ENCODE data around the gene EXD2. TPM values are rescaled to one million over a fixed set of nuclear protein-coding genes. Genes with fewer than 3 reads are reported as not detected.

EXD2 gene
- total RNA-seq, 1 experiment from 2014 or later = 9.5 TPM

GRCh38 chr14:69234106-69234505 lies 42.8 kb downstream of the EXD2 start:
- no peak for ATAC-seq
- TF ChIP-seq, protein P1, sequence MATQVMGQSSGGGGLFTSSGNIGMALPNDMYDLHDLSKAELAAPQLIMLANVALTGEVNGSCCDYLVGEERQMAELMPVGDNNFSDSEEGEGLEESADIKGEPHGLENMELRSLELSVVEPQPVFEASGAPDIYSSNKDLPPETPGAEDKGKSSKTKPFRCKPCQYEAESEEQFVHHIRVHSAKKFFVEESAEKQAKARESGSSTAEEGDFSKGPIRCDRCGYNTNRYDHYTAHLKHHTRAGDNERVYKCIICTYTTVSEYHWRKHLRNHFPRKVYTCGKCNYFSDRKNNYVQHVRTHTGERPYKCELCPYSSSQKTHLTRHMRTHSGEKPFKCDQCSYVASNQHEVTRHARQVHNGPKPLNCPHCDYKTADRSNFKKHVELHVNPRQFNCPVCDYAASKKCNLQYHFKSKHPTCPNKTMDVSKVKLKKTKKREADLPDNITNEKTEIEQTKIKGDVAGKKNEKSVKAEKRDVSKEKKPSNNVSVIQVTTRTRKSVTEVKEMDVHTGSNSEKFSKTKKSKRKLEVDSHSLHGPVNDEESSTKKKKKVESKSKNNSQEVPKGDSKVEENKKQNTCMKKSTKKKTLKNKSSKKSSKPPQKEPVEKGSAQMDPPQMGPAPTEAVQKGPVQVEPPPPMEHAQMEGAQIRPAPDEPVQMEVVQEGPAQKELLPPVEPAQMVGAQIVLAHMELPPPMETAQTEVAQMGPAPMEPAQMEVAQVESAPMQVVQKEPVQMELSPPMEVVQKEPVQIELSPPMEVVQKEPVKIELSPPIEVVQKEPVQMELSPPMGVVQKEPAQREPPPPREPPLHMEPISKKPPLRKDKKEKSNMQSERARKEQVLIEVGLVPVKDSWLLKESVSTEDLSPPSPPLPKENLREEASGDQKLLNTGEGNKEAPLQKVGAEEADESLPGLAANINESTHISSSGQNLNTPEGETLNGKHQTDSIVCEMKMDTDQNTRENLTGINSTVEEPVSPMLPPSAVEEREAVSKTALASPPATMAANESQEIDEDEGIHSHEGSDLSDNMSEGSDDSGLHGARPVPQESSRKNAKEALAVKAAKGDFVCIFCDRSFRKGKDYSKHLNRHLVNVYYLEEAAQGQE (IDR thresholded peaks at IDR 0.05; ENCODE audit: insufficient read depth in 1 of 2, low read depth in 2 of 2, low read length in 1 of 2) = no peak
- TF ChIP-seq TCF7L2 (IDR thresholded peaks at IDR 0.05; ENCODE audit: low read depth, low read length) = no peak
- TF ChIP-seq, protein P2, sequence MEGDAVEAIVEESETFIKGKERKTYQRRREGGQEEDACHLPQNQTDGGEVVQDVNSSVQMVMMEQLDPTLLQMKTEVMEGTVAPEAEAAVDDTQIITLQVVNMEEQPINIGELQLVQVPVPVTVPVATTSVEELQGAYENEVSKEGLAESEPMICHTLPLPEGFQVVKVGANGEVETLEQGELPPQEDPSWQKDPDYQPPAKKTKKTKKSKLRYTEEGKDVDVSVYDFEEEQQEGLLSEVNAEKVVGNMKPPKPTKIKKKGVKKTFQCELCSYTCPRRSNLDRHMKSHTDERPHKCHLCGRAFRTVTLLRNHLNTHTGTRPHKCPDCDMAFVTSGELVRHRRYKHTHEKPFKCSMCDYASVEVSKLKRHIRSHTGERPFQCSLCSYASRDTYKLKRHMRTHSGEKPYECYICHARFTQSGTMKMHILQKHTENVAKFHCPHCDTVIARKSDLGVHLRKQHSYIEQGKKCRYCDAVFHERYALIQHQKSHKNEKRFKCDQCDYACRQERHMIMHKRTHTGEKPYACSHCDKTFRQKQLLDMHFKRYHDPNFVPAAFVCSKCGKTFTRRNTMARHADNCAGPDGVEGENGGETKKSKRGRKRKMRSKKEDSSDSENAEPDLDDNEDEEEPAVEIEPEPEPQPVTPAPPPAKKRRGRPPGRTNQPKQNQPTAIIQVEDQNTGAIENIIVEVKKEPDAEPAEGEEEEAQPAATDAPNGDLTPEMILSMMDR (IDR thresholded peaks at IDR 0.05) = no peak
- TF ChIP-seq POLR2AphosphoS5 (IDR thresholded peaks at IDR 0.05; ENCODE audit: low read depth, low read length) = no peak
- no peak for TF ChIP-seq SIN3A (IDR thresholded peaks at IDR 0.05; ENCODE audit: borderline replicate concordance, insufficient read depth, low read depth, low read length)
- no peak for DNase-seq (ENCODE audit: low read depth, low spot score)
- intact Hi-C loops (cut with micrococcal nuclease; ENCODE audit: unreplicated experiment) (no loop called here), in situ Hi-C loops (cut with HindIII; ENCODE audit: low pct_unique_long_range_greater_than_20kb, low sequenced_read_pairs) (no loop called here)
- Histone ChIP-seq H3K4me3 (ENCODE audit: low read depth in 2 of 2, low read length in 2 of 2) (no peak overlapping the region), H3K27ac (ENCODE audit: low read length) (no peak overlapping the region), H3K27me3 (ENCODE audit: control insufficient read depth, insufficient read depth, low read length) (no peaks in the 10 kb centered on the region), H3K36me3 (ENCODE audit: control insufficient read depth, insufficient read depth, low read length) (no peaks in the 10 kb centered on the region), H3K4me1 (ENCODE audit: control insufficient read depth, insufficient read depth, low read length) (no peaks in the 10 kb centered on the region), H3K9me3 (ENCODE audit: control insufficient read depth, insufficient read depth, low read depth, low read length) (no peaks in the 10 kb centered on the region)
- ChIA-PET POLR2A (no interaction called here), CTCF (no interaction called here)
- BruUV-seq (replicated peaks) = no TSS peak

DNA sequence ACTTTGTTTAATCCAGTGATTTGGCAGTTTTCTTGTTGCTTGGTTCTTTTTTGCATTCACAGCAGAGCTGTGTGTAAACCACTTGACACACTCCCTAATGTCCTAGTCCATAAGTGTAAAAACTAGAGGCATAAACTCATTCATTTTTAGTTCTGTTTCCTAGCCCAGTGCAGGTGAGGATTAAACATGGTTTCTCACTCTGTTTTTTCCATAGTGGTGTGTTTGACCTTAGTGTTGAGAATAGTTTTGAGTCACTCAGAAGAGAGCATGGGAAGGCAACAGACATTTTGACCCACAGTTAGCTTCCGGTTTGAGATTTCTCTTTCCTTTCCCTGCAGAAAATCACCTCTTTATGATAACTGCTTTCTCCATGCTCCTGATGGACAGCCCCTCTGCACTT lies 44.4 kb downstream of the EXD2 start:
- Histone ChIP-seq H3K4me1 (ENCODE audit: control insufficient read depth, insufficient read depth, low read length) (no peaks in the 10 kb centered on the region), H3K27me3 (ENCODE audit: control insufficient read depth, insufficient read depth, low read length) (no peaks in the 10 kb centered on the region), H3K27ac (ENCODE audit: low read length) (no peak overlapping the region), H3K4me3 (ENCODE audit: low read depth in 2 of 2, low read length in 2 of 2) (no peak overlapping the region), H3K36me3 (ENCODE audit: control insufficient read depth, insufficient read depth, low read length) (no peaks in the 10 kb centered on the region), H3K9me3 (ENCODE audit: control insufficient read depth, insufficient read depth, low read depth, low read length) (no peaks in the 10 kb centered on the region)
- intact Hi-C loops (cut with micrococcal nuclease; ENCODE audit: unreplicated experiment) = no loop called here
- CTCF ChIA-PET = no interaction called here
- no TSS peak for BruUV-seq (replicated peaks)
- TF ChIP-seq, protein P2 (IDR thresholded peaks at IDR 0.05) = no peak
- TF ChIP-seq TCF7L2 (IDR thresholded peaks at IDR 0.05; ENCODE audit: low read depth, low read length) (no peak), SIN3A (IDR thresholded peaks at IDR 0.05; ENCODE audit: borderline replicate concordance, insufficient read depth, low read depth, low read length) (no peak)
- TF ChIP-seq, protein P1 (IDR thresholded peaks at IDR 0.05; ENCODE audit: insufficient read depth in 1 of 2, low read depth in 2 of 2, low read length in 1 of 2) = no peak
- DNase-seq (ENCODE audit: low read depth, low spot score) (no peak), ATAC-seq (no peak)
- POLR2A ChIA-PET = no interaction called here
- in situ Hi-C loops (cut with HindIII; ENCODE audit: low pct_unique_long_range_greater_than_20kb, low sequenced_read_pairs) = no loop called here

Measured in Panc1 (cell line).